ENCODE measurements around the gene TRPC6.

The TRPC6 gene

GRCh38 chr11:101574886-101575285, 8.9 kb downstream of the TRPC6 start:
- no peak overlapping the region for H3K27ac Mint-ChIP-seq (ENCODE audit: low read depth)
- H3K36me3 Mint-ChIP-seq (ENCODE audit: insufficient read depth): no peaks in the 10 kb centered on the region
- no peaks in the 10 kb centered on the region for H3K27me3 Mint-ChIP-seq
- DNase-seq (ENCODE audit: low spot score in 2 of 2): no peak
- H3K9me3 Mint-ChIP-seq: peaks cover 18% of the 10 kb centered on the region
- no peak for ATAC-seq (replicated peaks; ENCODE audit: extremely low read depth, poor library complexity, severe bottlenecking)
- no peak overlapping the region for H3K4me3 Mint-ChIP-seq
- H3K4me1 Mint-ChIP-seq: no peaks in the 10 kb centered on the region

GRCh38 chr11:101567071-101567470, 16.7 kb downstream of the TRPC6 start:
- H3K27ac Mint-ChIP-seq (ENCODE audit: low read depth): no peak overlapping the region
- DNase-seq (ENCODE audit: low spot score in 2 of 2): no peak
- H3K4me3 Mint-ChIP-seq: no peak overlapping the region
- H3K36me3 Mint-ChIP-seq (ENCODE audit: insufficient read depth): no peaks in the 10 kb centered on the region
- no peaks in the 10 kb centered on the region for H3K27me3 Mint-ChIP-seq
- no peak for ATAC-seq (replicated peaks; ENCODE audit: extremely low read depth, poor library complexity, severe bottlenecking)
- H3K9me3 Mint-ChIP-seq: peaks cover 19% of the 10 kb centered on the region
- H3K4me1 Mint-ChIP-seq: no peaks in the 10 kb centered on the region

- Mint-ChIP-seq H3K4me1 (no peaks in the 10 kb centered on the region), H3K4me3 (no peak overlapping the region), H3K27ac (ENCODE audit: low read depth) (no peak overlapping the region), H3K9me3 (peaks cover 19% of the 10 kb centered on the region), H3K27me3 (no peaks in the 10 kb centered on the region), H3K36me3 (ENCODE audit: insufficient read depth) (no peaks in the 10 kb centered on the region)
- no peak for ATAC-seq (replicated peaks; ENCODE audit: extremely low read depth, poor library complexity, severe bottlenecking)
- DNase-seq (ENCODE audit: low spot score in 2 of 2): no peak
Observed at GRCh38 chr11:101566626-101567025, 17.2 kb downstream of the TRPC6 start.

GRCh38 chr11:101563166-101563565, 20.6 kb downstream of the TRPC6 start:
- DNase-seq (ENCODE audit: low spot score in 2 of 2): no peak
- Mint-ChIP-seq H3K4me3 (no peak overlapping the region), H3K27me3 (no peaks in the 10 kb centered on the region), H3K36me3 (ENCODE audit: insufficient read depth) (no peaks in the 10 kb centered on the region), H3K9me3 (peaks cover 9% of the 10 kb centered on the region), H3K27ac (ENCODE audit: low read depth) (no peak overlapping the region), H3K4me1 (no peaks in the 10 kb centered on the region)
- ATAC-seq (replicated peaks; ENCODE audit: extremely low read depth, poor library complexity, severe bottlenecking): no peak

GRCh38 chr11:101555366-101555765, 28.4 kb downstream of the TRPC6 start:
- no peak overlapping the region for H3K4me3 Mint-ChIP-seq
- no peaks in the 10 kb centered on the region for H3K36me3 Mint-ChIP-seq (ENCODE audit: insufficient read depth)
- ATAC-seq (replicated peaks; ENCODE audit: extremely low read depth, poor library complexity, severe bottlenecking): no peak
- no peak overlapping the region for H3K27ac Mint-ChIP-seq (ENCODE audit: low read depth)
- H3K4me1 Mint-ChIP-seq: no peaks in the 10 kb centered on the region
- H3K27me3 Mint-ChIP-seq: no peaks in the 10 kb centered on the region
- no peak for DNase-seq (ENCODE audit: low spot score in 2 of 2)
- peaks cover 9% of the 10 kb centered on the region for H3K9me3 Mint-ChIP-seq

GRCh38 chr11:101553891-101554292, 29.9 kb downstream of the TRPC6 start:
- H3K27ac Mint-ChIP-seq (ENCODE audit: low read depth): no peak overlapping the region
- H3K9me3 Mint-ChIP-seq: peaks cover 9% of the 10 kb centered on the region
- no peaks in the 10 kb centered on the region for H3K36me3 Mint-ChIP-seq (ENCODE audit: insufficient read depth)
- ATAC-seq (replicated peaks; ENCODE audit: extremely low read depth, poor library complexity, severe bottlenecking): no peak
- no peak for DNase-seq (ENCODE audit: low spot score in 2 of 2)
- H3K4me3 Mint-ChIP-seq: no peak overlapping the region
- H3K27me3 Mint-ChIP-seq: no peaks in the 10 kb centered on the region
- H3K4me1 Mint-ChIP-seq: no peaks in the 10 kb centered on the region

- no peaks in the 10 kb centered on the region for H3K27me3 Mint-ChIP-seq
Observed at GRCh38 chr11:101552888-101553287, 30.9 kb downstream of the TRPC6 start.

DNA sequence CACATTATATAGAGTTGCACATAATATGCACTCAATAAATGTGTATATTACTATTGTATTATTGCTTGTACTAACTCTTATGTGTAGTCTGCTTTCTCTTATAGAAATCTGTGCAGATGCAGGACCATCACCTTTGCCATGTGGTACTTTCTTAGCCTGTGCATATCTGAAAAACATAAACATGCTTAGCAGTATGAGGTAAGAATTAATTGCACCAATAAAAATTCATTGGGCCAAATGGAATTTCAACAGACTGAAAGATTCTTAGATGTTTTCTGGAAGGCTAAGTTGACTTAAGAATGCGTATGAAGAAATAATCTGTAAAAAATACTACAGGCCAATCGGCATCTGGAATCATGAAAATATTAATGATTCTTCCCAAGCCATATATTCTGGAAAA, 55.3 kb downstream of the TRPC6 start:
- peaks cover 5% of the 10 kb centered on the region for H3K9me3 Mint-ChIP-seq
- H3K27ac Mint-ChIP-seq (ENCODE audit: low read depth): no peak overlapping the region
- H3K4me3 Mint-ChIP-seq: no peak overlapping the region
- ATAC-seq (replicated peaks; ENCODE audit: extremely low read depth, poor library complexity, severe bottlenecking) (no peak), DNase-seq (ENCODE audit: low spot score in 2 of 2) (no peak)
- no peaks in the 10 kb centered on the region for H3K4me1 Mint-ChIP-seq
- H3K36me3 Mint-ChIP-seq (ENCODE audit: insufficient read depth): no peaks in the 10 kb centered on the region
- no peaks in the 10 kb centered on the region for H3K27me3 Mint-ChIP-seq

More at GRCh38 chr11:101552888-101553287, 30.9 kb downstream of the TRPC6 start:
- DNase-seq (ENCODE audit: low spot score in 2 of 2) (no peak), ATAC-seq (replicated peaks; ENCODE audit: extremely low read depth, poor library complexity, severe bottlenecking) (no peak)
- no peak overlapping the region for H3K4me3 Mint-ChIP-seq
- peaks cover 9% of the 10 kb centered on the region for H3K9me3 Mint-ChIP-seq
- no peaks in the 10 kb centered on the region for H3K4me1 Mint-ChIP-seq
- no peak overlapping the region for H3K27ac Mint-ChIP-seq (ENCODE audit: low read depth)
- H3K36me3 Mint-ChIP-seq (ENCODE audit: insufficient read depth): no peaks in the 10 kb centered on the region

- ATAC-seq (replicated peaks; ENCODE audit: extremely low read depth, poor library complexity, severe bottlenecking): no peak
- Mint-ChIP-seq H3K27ac (ENCODE audit: low read depth) (no peak overlapping the region), H3K4me3 (no peak overlapping the region), H3K4me1 (no peaks in the 10 kb centered on the region), H3K36me3 (ENCODE audit: insufficient read depth) (no peaks in the 10 kb centered on the region), H3K9me3 (peaks cover 24% of the 10 kb centered on the region), H3K27me3 (no peaks in the 10 kb centered on the region)
- DNase-seq (ENCODE audit: low spot score in 2 of 2): no peak
Observed at GRCh38 chr11:101523634-101524260, 60.1 kb downstream of the TRPC6 start.

DNA sequence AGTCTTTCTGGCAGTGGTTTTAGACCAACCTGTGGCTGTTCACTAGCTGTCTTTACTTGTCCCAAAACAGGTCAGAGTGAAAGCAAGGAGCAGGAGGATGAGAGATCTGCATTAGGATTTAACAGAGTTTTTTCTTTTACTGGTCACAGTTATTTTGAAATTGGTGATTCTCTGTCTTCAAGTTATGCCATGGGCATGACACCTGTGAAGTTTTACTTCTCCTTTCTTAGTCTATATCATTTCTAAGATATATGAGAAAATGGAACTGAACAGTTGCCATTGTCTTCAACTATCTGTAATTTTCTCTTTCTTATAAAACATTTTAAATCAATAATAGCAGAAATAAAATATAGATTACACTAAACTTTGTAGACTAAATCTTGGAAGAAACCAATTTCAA, 60.6 kb downstream of the TRPC6 start:
- Mint-ChIP-seq H3K27ac (ENCODE audit: low read depth) (no peak overlapping the region), H3K27me3 (no peaks in the 10 kb centered on the region), H3K4me1 (no peaks in the 10 kb centered on the region), H3K36me3 (ENCODE audit: insufficient read depth) (no peaks in the 10 kb centered on the region), H3K9me3 (peaks cover 27% of the 10 kb centered on the region), H3K4me3 (no peak overlapping the region)
- no peak for DNase-seq (ENCODE audit: low spot score in 2 of 2)
- no peak for ATAC-seq (replicated peaks; ENCODE audit: extremely low read depth, poor library complexity, severe bottlenecking)

DNA sequence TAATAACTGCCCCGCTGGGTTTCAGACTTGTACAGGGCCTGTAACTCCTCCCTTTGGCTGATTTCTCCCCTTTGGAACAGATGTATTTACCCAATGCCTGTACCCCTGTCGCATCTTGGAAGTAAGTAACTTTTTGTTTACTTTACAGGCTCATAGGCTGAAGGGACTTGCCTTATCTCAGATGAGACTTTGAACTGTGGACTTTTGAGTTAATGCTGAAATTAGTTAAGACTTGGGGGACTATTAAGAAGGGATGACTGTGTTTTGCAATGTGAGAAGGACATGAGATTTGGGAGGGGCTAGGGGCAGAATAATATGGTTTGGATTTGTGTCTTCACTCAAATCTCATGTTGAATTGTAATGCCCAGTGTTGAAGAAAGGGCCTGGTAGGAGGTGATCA, 62.0 kb downstream of the TRPC6 start:
- Mint-ChIP-seq H3K9me3 (peaks cover 27% of the 10 kb centered on the region), H3K27ac (ENCODE audit: low read depth) (no peak overlapping the region), H3K36me3 (ENCODE audit: insufficient read depth) (peaks cover 2% of the 10 kb centered on the region), H3K27me3 (no peaks in the 10 kb centered on the region), H3K4me1 (no peaks in the 10 kb centered on the region), H3K4me3 (no peak overlapping the region)
- ATAC-seq (replicated peaks; ENCODE audit: extremely low read depth, poor library complexity, severe bottlenecking) (no peak), DNase-seq (ENCODE audit: low spot score in 2 of 2) (no peak)

- no peaks in the 10 kb centered on the region for H3K4me1 Mint-ChIP-seq
- peaks cover 2% of the 10 kb centered on the region for H3K36me3 Mint-ChIP-seq (ENCODE audit: insufficient read depth)
- no peak overlapping the region for H3K4me3 Mint-ChIP-seq
- no peak for ATAC-seq (replicated peaks; ENCODE audit: extremely low read depth, poor library complexity, severe bottlenecking)
- H3K27me3 Mint-ChIP-seq: no peaks in the 10 kb centered on the region
- no peak overlapping the region for H3K27ac Mint-ChIP-seq (ENCODE audit: low read depth)
- H3K9me3 Mint-ChIP-seq: peaks cover 27% of the 10 kb centered on the region
- no peak for DNase-seq (ENCODE audit: low spot score in 2 of 2)
Observed at GRCh38 chr11:101516546-101516945, 67.3 kb downstream of the TRPC6 start.

GRCh38 chr11:101511065-101511464, 72.7 kb downstream of the TRPC6 start:
- ATAC-seq (replicated peaks; ENCODE audit: extremely low read depth, poor library complexity, severe bottlenecking) (no peak), DNase-seq (ENCODE audit: low spot score in 2 of 2) (no peak)
- H3K27me3 Mint-ChIP-seq: no peaks in the 10 kb centered on the region
- H3K4me1 Mint-ChIP-seq: no peaks in the 10 kb centered on the region
- no peak overlapping the region for H3K4me3 Mint-ChIP-seq
- no peak overlapping the region for H3K27ac Mint-ChIP-seq (ENCODE audit: low read depth)
- H3K36me3 Mint-ChIP-seq (ENCODE audit: insufficient read depth): no peaks in the 10 kb centered on the region
- H3K9me3 Mint-ChIP-seq: peaks cover 17% of the 10 kb centered on the region

DNA sequence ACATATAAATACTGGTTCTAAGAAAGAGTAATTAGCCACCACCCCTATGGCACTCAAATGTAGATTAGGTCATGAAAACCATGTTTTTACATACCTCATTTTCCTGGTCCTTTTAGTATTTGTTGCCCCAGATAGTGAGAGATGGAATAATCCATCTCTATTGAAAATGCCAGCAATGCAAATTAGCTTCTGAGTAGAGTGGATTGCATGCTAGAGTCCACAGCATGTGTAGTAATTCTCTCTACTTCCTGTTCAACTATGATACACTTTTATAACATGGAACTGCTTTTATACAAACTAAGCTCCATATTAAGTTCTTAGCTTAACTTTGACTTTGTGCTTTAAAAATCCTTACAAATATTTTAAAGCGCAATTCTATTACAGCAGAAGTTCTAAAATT, 73.2 kb downstream of the TRPC6 start:
- no peaks in the 10 kb centered on the region for H3K4me1 Mint-ChIP-seq
- H3K27me3 Mint-ChIP-seq: no peaks in the 10 kb centered on the region
- no peak for ATAC-seq (replicated peaks; ENCODE audit: extremely low read depth, poor library complexity, severe bottlenecking)
- H3K9me3 Mint-ChIP-seq: peaks cover 17% of the 10 kb centered on the region
- DNase-seq (ENCODE audit: low spot score in 2 of 2): no peak
- no peak overlapping the region for H3K27ac Mint-ChIP-seq (ENCODE audit: low read depth)
- H3K36me3 Mint-ChIP-seq (ENCODE audit: insufficient read depth): no peaks in the 10 kb centered on the region
- no peak overlapping the region for H3K4me3 Mint-ChIP-seq

All from central memory CD8-positive, alpha-beta T cell (primary cell).